ENCODE measurements around the gene SLC25A44.

Gene SLC25A44

DNA sequence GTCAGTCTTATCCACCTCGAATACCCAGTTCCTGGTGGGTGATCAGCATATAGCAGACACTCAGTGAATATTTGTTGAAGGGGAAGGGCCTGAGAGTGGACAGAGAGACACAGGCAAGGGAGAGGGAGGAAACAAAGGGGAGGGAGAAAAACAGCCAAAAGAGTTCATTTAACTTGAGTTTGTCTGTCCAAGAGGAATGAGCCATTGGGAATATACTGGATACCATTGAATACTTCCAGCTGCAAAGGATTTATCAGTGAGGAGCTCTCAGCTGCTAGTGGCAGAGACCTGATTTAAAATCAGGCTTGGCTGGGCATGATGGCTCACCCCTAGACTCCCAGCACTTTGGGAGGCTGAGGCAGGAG lies 36.6 kb downstream of the SLC25A44 start:
- no peak for TF ChIP-seq SUZ12 (IDR thresholded peaks at IDR 0.05; ENCODE audit: extremely low read depth, insufficient read depth, insufficient read length)
- no peak for TF ChIP-seq ZNF274 (IDR thresholded peaks at IDR 0.05; ENCODE audit: low read depth, low read length)
- TF ChIP-seq YY1 (IDR thresholded peaks at IDR 0.05; ENCODE audit: insufficient read depth, insufficient read length) = no peak
- no peaks in the 10 kb centered on the region for H3K9me3 ChIP-seq (ENCODE audit: insufficient read depth, low read length)
- peaks cover 58% of the 10 kb centered on the region for H3K36me3 ChIP-seq (ENCODE audit: insufficient read depth, insufficient read length, low read length)
- H3K9ac ChIP-seq (ENCODE audit: insufficient read length, low read depth) = no peak overlapping the region
- H3K4me3 ChIP-seq (ENCODE audit: insufficient read length, low read depth) = no peak overlapping the region
- peaks cover 7% of the 10 kb centered on the region for H3K4me1 ChIP-seq (ENCODE audit: insufficient read depth, insufficient read length)
- no peak for DNase-seq (ENCODE audit: low read depth, low spot score)
- no peaks in the 10 kb centered on the region for H3K27me3 ChIP-seq (ENCODE audit: insufficient read depth, insufficient read length)

DNA sequence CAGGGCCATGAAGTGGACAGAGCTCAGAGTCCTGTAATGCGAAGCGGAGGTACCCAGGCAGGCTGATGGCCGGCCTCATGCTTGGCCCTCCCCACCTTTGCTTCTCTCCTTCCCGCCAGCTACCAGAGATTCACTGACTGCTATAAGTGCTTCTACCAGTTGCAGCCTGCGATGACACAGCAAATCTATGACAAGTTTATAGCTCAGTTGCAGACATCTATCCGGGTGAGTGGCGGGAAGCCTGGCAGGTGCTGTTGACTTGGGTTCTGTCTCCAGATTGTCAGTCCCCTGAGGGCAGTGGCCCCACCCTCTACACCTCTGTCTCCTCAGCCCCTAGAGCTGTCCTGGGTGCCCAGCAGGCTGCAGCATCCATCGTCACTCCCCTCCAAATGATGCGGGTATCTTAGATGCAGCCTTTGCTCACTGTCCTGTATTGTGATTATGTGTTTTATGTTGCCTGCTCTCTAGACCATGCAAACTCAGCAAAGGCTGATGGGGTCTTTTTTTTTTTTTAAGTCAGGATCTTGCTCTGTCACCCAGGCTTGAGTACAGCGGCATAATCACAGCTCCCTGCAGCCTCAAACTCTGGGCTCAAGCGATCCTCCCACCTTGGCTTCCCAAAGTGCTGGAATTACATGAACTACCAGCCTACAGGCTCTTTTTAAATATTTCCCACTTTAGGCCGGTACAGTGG lies 38.4 kb downstream of the SLC25A44 start:
- Histone ChIP-seq H3K9ac (ENCODE audit: insufficient read length, low read depth) (no peak overlapping the region), H3K36me3 (ENCODE audit: insufficient read depth, insufficient read length, low read length) (peaks cover 58% of the 10 kb centered on the region), H3K4me3 (ENCODE audit: insufficient read length, low read depth) (no peak overlapping the region), H3K9me3 (ENCODE audit: insufficient read depth, low read length) (no peaks in the 10 kb centered on the region), H3K4me1 (ENCODE audit: insufficient read depth, insufficient read length) (peaks cover 7% of the 10 kb centered on the region), H3K27me3 (ENCODE audit: insufficient read depth, insufficient read length) (no peaks in the 10 kb centered on the region)
- TF ChIP-seq SUZ12 (IDR thresholded peaks at IDR 0.05; ENCODE audit: extremely low read depth, insufficient read depth, insufficient read length) (no peak), YY1 (IDR thresholded peaks at IDR 0.05; ENCODE audit: insufficient read depth, insufficient read length) (no peak), ZNF274 (IDR thresholded peaks at IDR 0.05; ENCODE audit: low read depth, low read length) (no peak)
- DNase-seq (ENCODE audit: low read depth, low spot score) = no peak

DNA sequence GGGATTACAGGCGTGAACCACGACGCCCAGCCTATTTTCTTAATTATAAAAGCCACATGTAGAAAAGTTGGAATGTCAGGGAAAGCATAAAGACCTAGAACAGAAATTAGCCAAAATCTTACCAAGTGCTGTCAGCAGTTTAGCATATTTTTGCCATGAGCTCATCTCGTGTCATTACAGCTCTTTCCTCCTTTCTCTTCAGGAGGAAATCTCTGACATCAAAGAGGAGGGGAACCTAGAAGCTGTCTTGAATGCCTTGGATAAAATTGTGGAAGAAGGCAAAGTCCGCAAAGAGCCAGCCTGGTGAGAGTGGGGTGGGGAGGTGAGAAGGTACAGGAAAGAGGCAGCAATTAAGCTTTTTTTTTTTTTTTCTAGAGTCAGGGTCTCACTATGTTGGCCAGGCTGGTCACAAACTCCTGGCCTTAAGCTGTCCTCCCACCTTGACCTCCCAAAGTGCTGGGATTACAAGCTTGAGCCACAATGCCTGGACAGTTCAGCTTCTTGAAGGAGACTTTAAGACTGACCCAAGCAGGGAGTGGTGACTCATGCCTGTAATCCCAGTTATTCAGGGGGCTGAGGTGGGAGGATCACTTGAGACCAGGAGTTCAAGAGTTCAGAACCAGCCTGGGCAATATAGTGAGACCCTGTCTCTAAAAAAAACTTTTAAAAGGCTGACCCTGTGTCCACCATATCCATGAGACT lies 39.7 kb downstream of the SLC25A44 start:
- peaks cover 66% of the 10 kb centered on the region for H3K36me3 ChIP-seq (ENCODE audit: insufficient read depth, insufficient read length, low read length)
- no peaks in the 10 kb centered on the region for H3K27me3 ChIP-seq (ENCODE audit: insufficient read depth, insufficient read length)
- no peak overlapping the region for H3K9ac ChIP-seq (ENCODE audit: insufficient read length, low read depth)
- no peak for DNase-seq (ENCODE audit: low read depth, low spot score)
- TF ChIP-seq YY1 (IDR thresholded peaks at IDR 0.05; ENCODE audit: insufficient read depth, insufficient read length) (no peak), ZNF274 (IDR thresholded peaks at IDR 0.05; ENCODE audit: low read depth, low read length) (no peak), SUZ12 (IDR thresholded peaks at IDR 0.05; ENCODE audit: extremely low read depth, insufficient read depth, insufficient read length) (no peak)
- H3K4me3 ChIP-seq (ENCODE audit: insufficient read length, low read depth) = no peak overlapping the region
- H3K9me3 ChIP-seq (ENCODE audit: insufficient read depth, low read length) = no peaks in the 10 kb centered on the region
- peaks cover 7% of the 10 kb centered on the region for H3K4me1 ChIP-seq (ENCODE audit: insufficient read depth, insufficient read length)

DNA sequence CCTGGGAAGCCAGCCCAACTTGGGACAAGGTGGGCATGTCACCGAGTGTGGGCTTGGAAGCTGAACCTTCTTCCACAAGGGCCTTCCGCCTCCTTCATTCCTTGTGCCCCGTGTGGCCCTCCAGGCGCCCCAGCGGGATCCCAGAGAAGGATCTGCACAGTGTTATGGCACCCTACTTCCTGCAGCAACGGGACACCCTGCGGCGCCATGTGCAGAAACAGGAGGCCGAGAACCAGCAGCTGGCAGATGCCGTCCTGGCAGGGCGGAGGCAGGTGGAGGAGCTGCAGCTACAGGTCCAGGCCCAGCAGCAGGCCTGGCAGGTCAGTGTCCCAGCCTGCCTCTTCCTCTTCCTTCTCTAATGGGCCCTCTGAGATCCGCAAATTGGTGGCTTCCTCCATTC lies 42.3 kb downstream of the SLC25A44 start:
- H3K9me3 ChIP-seq (ENCODE audit: insufficient read depth, low read length) = no peaks in the 10 kb centered on the region
- no peak overlapping the region for H3K4me3 ChIP-seq (ENCODE audit: insufficient read length, low read depth)
- TF ChIP-seq SUZ12 (IDR thresholded peaks at IDR 0.05; ENCODE audit: extremely low read depth, insufficient read depth, insufficient read length) (no peak), ZNF274 (IDR thresholded peaks at IDR 0.05; ENCODE audit: low read depth, low read length) (no peak), YY1 (IDR thresholded peaks at IDR 0.05; ENCODE audit: insufficient read depth, insufficient read length) (no peak)
- peaks cover 72% of the 10 kb centered on the region for H3K36me3 ChIP-seq (ENCODE audit: insufficient read depth, insufficient read length, low read length)
- peaks cover 12% of the 10 kb centered on the region for H3K4me1 ChIP-seq (ENCODE audit: insufficient read depth, insufficient read length)
- H3K27me3 ChIP-seq (ENCODE audit: insufficient read depth, insufficient read length) = no peaks in the 10 kb centered on the region
- H3K9ac ChIP-seq (ENCODE audit: insufficient read length, low read depth) = no peak overlapping the region
- no peak for DNase-seq (ENCODE audit: low read depth, low spot score)

DNA sequence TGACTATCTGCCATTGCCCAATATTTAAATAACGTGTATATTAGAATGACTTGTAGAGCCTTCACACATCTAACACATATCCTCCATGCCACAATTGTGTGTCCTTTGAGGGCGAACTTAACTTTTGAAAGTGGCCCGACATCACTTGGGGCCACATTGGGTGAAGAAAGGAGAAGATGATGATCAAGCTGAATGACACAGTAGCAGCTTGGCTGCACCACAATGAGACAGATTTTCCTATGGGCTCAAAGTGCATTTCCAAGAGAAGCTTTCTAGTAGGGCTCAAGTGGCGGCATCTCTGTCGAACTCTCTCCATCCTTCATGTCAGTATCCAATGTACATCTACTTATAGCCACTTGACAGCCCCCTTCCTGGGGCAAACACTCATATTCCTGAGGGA lies 44.3 kb downstream of the SLC25A44 start:
- H3K36me3 ChIP-seq (ENCODE audit: insufficient read depth, insufficient read length, low read length) = peaks cover 77% of the 10 kb centered on the region
- H3K9me3 ChIP-seq (ENCODE audit: insufficient read depth, low read length) = no peaks in the 10 kb centered on the region
- H3K27me3 ChIP-seq (ENCODE audit: insufficient read depth, insufficient read length) = no peaks in the 10 kb centered on the region
- DNase-seq (ENCODE audit: low read depth, low spot score) = no peak
- no peak for TF ChIP-seq ZNF274 (IDR thresholded peaks at IDR 0.05; ENCODE audit: low read depth, low read length)
- no peak for TF ChIP-seq YY1 (IDR thresholded peaks at IDR 0.05; ENCODE audit: insufficient read depth, insufficient read length)
- TF ChIP-seq SUZ12 (IDR thresholded peaks at IDR 0.05; ENCODE audit: extremely low read depth, insufficient read depth, insufficient read length) = no peak
- H3K9ac ChIP-seq (ENCODE audit: insufficient read length, low read depth) = no peak overlapping the region
- no peak overlapping the region for H3K4me3 ChIP-seq (ENCODE audit: insufficient read length, low read depth)
- peaks cover 14% of the 10 kb centered on the region for H3K4me1 ChIP-seq (ENCODE audit: insufficient read depth, insufficient read length)

DNA sequence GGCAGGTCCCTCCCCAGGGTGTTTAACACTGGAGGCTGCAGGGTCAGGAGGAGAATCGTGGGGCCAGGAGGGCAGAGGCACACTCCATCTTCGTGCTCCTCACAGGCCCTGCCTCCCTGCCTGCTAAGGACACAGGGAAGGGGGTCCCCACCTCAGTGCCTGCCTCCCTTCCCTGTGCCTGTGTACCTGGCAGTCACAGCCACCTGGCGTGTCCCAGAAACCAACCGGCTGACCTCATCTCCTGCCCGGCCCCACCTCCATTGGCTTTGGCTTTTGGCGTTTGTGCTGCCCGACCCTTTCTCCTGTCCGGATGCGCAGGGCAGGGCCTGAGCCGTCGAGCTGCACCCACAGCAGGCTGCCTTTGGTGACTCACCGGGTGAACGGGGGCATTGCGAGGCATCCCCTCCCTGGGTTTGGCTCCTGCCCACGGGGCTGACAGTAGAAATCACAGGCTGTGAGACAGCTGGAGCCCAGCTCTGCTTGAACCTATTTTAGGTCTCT lies 47.5 kb downstream of the SLC25A44 start:
- H3K4me3 ChIP-seq (ENCODE audit: insufficient read length, low read depth) = no peak overlapping the region

DNA sequence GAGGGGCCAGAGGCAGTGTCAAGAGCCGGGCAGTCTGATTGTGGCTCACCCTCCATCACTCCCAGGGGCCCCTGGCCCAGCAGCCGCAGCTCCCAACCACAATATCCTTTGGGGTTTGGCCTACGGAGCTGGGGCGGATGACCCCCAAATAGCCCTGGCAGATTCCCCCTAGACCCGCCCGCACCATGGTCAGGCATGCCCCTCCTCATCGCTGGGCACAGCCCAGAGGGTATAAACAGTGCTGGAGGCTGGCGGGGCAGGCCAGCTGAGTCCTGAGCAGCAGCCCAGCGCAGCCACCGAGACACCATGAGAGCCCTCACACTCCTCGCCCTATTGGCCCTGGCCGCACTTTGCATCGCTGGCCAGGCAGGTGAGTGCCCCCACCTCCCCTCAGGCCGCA lies 48.0 kb downstream of the SLC25A44 start, which contains the start of gene BGLAP:
Gene BGLAP, plus strand, starts transcription at position 259 of the 400 bp plus-strand sequence. Its CDS starts 48 bp downstream, at position 307.
- Histone ChIP-seq H3K4me1 (ENCODE audit: insufficient read depth, insufficient read length) (peaks cover 21% of the 10 kb centered on the region), H3K9ac (ENCODE audit: insufficient read length, low read depth) (no peak within 1 kb of the TSS), H3K36me3 (ENCODE audit: insufficient read depth, insufficient read length, low read length) (peaks cover 79% of the 10 kb centered on the region), H3K9me3 (ENCODE audit: insufficient read depth, low read length) (no peaks in the 10 kb centered on the region), H3K4me3 (ENCODE audit: insufficient read length, low read depth) (no peak within 1 kb of the TSS), H3K27me3 (ENCODE audit: insufficient read depth, insufficient read length) (no peaks in the 10 kb centered on the region)
- no peak for DNase-seq (ENCODE audit: low read depth, low spot score)
- TF ChIP-seq SUZ12 (IDR thresholded peaks at IDR 0.05; ENCODE audit: extremely low read depth, insufficient read depth, insufficient read length) = no peak
- TF ChIP-seq YY1 (IDR thresholded peaks at IDR 0.05; ENCODE audit: insufficient read depth, insufficient read length) = no peak
- no peak for TF ChIP-seq ZNF274 (IDR thresholded peaks at IDR 0.05; ENCODE audit: low read depth, low read length)

More for the DNA sequence above, 47.5 kb downstream of the SLC25A44 start:
- no peak for DNase-seq (ENCODE audit: low read depth, low spot score)
- Histone ChIP-seq H3K4me1 (ENCODE audit: insufficient read depth, insufficient read length) (peaks cover 16% of the 10 kb centered on the region), H3K27me3 (ENCODE audit: insufficient read depth, insufficient read length) (no peaks in the 10 kb centered on the region), H3K36me3 (ENCODE audit: insufficient read depth, insufficient read length, low read length) (peaks cover 80% of the 10 kb centered on the region), H3K9me3 (ENCODE audit: insufficient read depth, low read length) (no peaks in the 10 kb centered on the region), H3K9ac (ENCODE audit: insufficient read length, low read depth) (no peak overlapping the region)
- TF ChIP-seq YY1 (IDR thresholded peaks at IDR 0.05; ENCODE audit: insufficient read depth, insufficient read length) = no peak
- TF ChIP-seq SUZ12 (IDR thresholded peaks at IDR 0.05; ENCODE audit: extremely low read depth, insufficient read depth, insufficient read length) = no peak
- TF ChIP-seq ZNF274 (IDR thresholded peaks at IDR 0.05; ENCODE audit: low read depth, low read length) = no peak
